Parathyroid adenoma (tissue), 2 donors: ENCODE measurements around the gene EVL.

ENCODE experiments used
- H2AFZ ChIP-seq: fragments of 300-600 bp; sonication (generic); one replicate; pipeline ENCODE4 v1.7.0; 2017; ENCODE audit warnings: antibody characterized with exemption, mild to moderate bottlenecking
- H3K27ac ChIP-seq: fragments of 300-600 bp; sonication (generic); one replicate; pipeline ENCODE4 v1.7.0; 2017
- H3K27me3 ChIP-seq: fragments of 300-600 bp; sonication (generic); one replicate; pipeline ENCODE4 v1.7.0; 2017; ENCODE audit warnings: low read length; ENCODE audit not compliant: control insufficient read depth, insufficient read depth
- H3K36me3 ChIP-seq: fragments of 300-600 bp; sonication (generic); one replicate; pipeline ENCODE4 v1.7.0; 2017; ENCODE audit warnings: low read length; ENCODE audit not compliant: control insufficient read depth, insufficient read depth
- H3K4me1 ChIP-seq: fragments of 300-600 bp; sonication (generic); one replicate; pipeline ENCODE4 v1.7.0; 2017; ENCODE audit warnings: control low read depth
- H3K4me2 ChIP-seq: fragments of 300-600 bp; sonication (generic); one replicate; pipeline ENCODE4 v1.7.0; 2017; ENCODE audit warnings: low read length
- H3K4me3 ChIP-seq: fragments of 300-600 bp; sonication (generic); one replicate; pipeline ENCODE4 v1.7.0; 2017; ENCODE audit warnings: low read depth, low read length
- H3K79me2 ChIP-seq: fragments of 300-600 bp; sonication (generic); one replicate; pipeline ENCODE4 v1.7.0; 2017; ENCODE audit warnings: control low read depth
- H3K9ac ChIP-seq: fragments of 300-600 bp; sonication (generic); one replicate; pipeline ENCODE4 v1.7.0; 2017; ENCODE audit warnings: mild to moderate bottlenecking
- H3K9me3 ChIP-seq: fragments of 300-600 bp; sonication (generic); one replicate; pipeline ENCODE4 v1.7.0; 2017; ENCODE audit warnings: low read length; ENCODE audit not compliant: control insufficient read depth
- CTCF ChIP-seq: fragments of 300-600 bp; sonication (generic); IDR thresholded peaks from one replicate; pipeline ENCODE4 v1.7.0; 2017; ENCODE audit warnings: antibody characterized with exemption, mild to moderate bottlenecking
- donor health status: primary hyperparathyroidism.

The EVL gene

DNA sequence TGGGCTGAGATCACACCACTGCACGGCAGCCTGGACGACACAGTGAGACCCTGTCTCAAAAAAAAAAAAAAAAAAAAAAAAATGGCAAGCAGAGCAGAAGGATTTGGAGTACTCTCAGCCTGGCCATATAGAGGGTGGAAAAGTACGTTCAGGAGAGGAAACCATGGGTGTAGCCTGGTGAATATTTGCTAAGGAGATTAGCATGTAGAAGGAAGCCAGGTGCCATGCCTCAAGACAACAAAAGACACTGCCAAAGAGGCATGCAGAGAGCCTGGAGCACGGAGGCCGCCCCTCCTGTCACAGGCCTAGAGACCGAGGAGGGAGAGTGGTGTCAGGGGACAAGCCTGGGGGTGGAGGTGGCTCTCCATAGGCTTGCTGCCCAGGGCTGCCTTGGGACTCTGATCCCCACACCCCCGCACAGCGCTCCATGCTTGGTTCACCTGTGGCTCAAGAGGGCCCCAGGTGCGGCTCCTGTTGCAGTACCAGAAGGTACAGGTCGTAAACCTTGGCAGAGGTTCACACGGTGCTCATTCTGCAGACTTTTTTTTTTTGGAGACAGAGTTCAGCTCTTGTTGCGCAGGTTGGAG is 122.1 kb downstream of the EVL start:
- no peak for TF ChIP-seq CTCF
- no peak overlapping the region for H3K27ac ChIP-seq

GRCh38 chr14:100188392-100189030 is 123.3 kb downstream of the EVL start:
- Histone ChIP-seq H3K4me2 (no peak overlapping the region), H3K27me3 (no peaks in the 10 kb centered on the region), H3K4me3 (no peak overlapping the region), H3K36me3 (no peaks in the 10 kb centered on the region), H3K4me1 (peaks cover 6% of the 10 kb centered on the region), H3K9ac (no peak overlapping the region), H2AFZ (no peak overlapping the region), H3K27ac (no peak overlapping the region), H3K79me2 (no peaks in the 10 kb centered on the region), H3K9me3 (no peaks in the 10 kb centered on the region)
- TF ChIP-seq CTCF: no peak

More for the DNA sequence above, 122.1 kb downstream of the EVL start:
- Histone ChIP-seq H3K4me2 (no peak overlapping the region), H2AFZ (no peak overlapping the region), H3K9ac (no peak overlapping the region), H3K4me1 (peaks cover 2% of the 10 kb centered on the region), H3K36me3 (no peaks in the 10 kb centered on the region), H3K27me3 (no peaks in the 10 kb centered on the region), H3K4me3 (no peak overlapping the region), H3K79me2 (no peaks in the 10 kb centered on the region), H3K9me3 (no peaks in the 10 kb centered on the region)

GRCh38 chr14:100190126-100190525 is 124.9 kb downstream of the EVL start:
- no peaks in the 10 kb centered on the region for H3K36me3 ChIP-seq
- H2AFZ ChIP-seq: no peak overlapping the region
- H3K4me1 ChIP-seq: peaks cover 7% of the 10 kb centered on the region
- no peak overlapping the region for H3K9ac ChIP-seq
- no peaks in the 10 kb centered on the region for H3K79me2 ChIP-seq
- no peak overlapping the region for H3K4me2 ChIP-seq
- no peak overlapping the region for H3K27ac ChIP-seq
- no peaks in the 10 kb centered on the region for H3K9me3 ChIP-seq
- no peaks in the 10 kb centered on the region for H3K27me3 ChIP-seq
- TF ChIP-seq CTCF: no peak
- H3K4me3 ChIP-seq: no peak overlapping the region

DNA sequence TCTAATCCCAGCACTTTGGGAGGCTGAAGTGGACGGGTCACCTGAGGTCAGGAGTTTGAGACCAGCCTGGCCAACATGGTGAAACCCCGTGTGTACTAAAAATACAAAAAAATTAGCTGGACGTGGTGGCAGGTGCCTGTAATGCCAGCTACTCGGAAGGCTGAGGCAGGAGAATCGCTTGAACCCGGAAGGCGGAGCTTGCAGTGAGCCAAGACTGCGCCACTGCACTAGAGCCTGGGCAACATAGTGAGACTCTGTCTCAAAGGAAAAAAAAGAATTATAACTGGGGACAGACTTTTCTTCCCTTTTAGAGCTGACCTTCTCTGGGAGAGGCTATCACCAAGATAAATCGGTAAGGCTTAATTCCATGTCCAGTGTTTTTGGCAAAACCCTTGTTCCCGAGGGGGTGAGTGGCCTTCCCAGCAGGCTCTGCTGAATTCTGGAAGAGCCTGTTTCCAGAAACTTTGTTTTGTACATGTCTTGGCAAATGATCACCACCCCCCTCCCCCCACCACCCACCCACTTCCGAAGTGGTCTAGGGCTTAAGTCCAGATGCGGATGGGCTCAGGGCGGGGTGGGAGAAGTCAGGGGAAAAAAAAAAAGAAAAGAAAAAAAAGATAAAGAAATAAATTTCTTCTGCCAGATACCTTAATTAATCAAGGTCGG is 126.5 kb downstream of the EVL start:
- H3K27ac ChIP-seq: peak overlapping the region; percentile 88
- no peak overlapping the region for H3K9ac ChIP-seq
- no peak overlapping the region for H3K4me2 ChIP-seq
- no peak for TF ChIP-seq CTCF
- no peak overlapping the region for H3K4me3 ChIP-seq
- H3K9me3 ChIP-seq: no peaks in the 10 kb centered on the region
- H3K36me3 ChIP-seq: no peaks in the 10 kb centered on the region
- no peaks in the 10 kb centered on the region for H3K79me2 ChIP-seq
- H3K27me3 ChIP-seq: no peaks in the 10 kb centered on the region
- peak overlapping the region; percentile 100 for H2AFZ ChIP-seq
- peaks cover 7% of the 10 kb centered on the region for H3K4me1 ChIP-seq
